Liver (tissue), 9 donors: Measurements from ENCODE around the gene KRT4. TPM values are rescaled to one million over a fixed set of nuclear protein-coding genes. Genes with fewer than 3 reads are reported as not detected.

Source experiments
- DNase-seq: peaks from one replicate; pipeline ENCODE4 v3.0.0-alpha.2; 2017; ENCODE audit warnings: low spot score
- H3K27ac ChIP-seq, 2 donors: one replicate each; pipeline ENCODE4 v1.7.0; 2013; ENCODE audit warnings: inconsistent platforms in 2 of 2, low read length in 2 of 2, control low read depth in 1 of 2, low read depth in 1 of 2, mild to moderate bottlenecking in 1 of 2
- H3K27me3 ChIP-seq, 4 donors: one replicate each; pipeline versions ENCODE4 v1.6.1 to v1.7.0; 2013; ENCODE audit warnings: low read length in 3 of 4, inconsistent platforms in 1 of 4, mild to moderate bottlenecking in 1 of 4, moderate library complexity in 1 of 4; ENCODE audit not compliant: control insufficient read depth in 4 of 4, insufficient read depth in 4 of 4
- H3K36me3 ChIP-seq, 4 donors: one replicate each; pipeline versions ENCODE4 v1.6.1 to v1.7.0; 2013; ENCODE audit warnings: low read length in 3 of 4, mild to moderate bottlenecking in 3 of 4, low read depth in 1 of 4, moderate library complexity in 1 of 4; ENCODE audit not compliant: control insufficient read depth in 4 of 4, insufficient read depth in 3 of 4
- H3K4me1 ChIP-seq, 4 donors: one replicate each; pipeline versions ENCODE4 v1.6.1 to v1.7.0; 2013; ENCODE audit warnings: low read length in 3 of 4, mild to moderate bottlenecking in 3 of 4, moderate library complexity in 1 of 4; ENCODE audit not compliant: control insufficient read depth in 4 of 4, insufficient read depth in 4 of 4
- H3K4me3 ChIP-seq, 3 donors: one replicate each; pipeline versions ENCODE4 v1.6.1 to v1.7.0; 2013; ENCODE audit warnings: low read length in 3 of 3, control low read depth in 1 of 3, low read depth in 1 of 3, mild to moderate bottlenecking in 1 of 3
- H3K9ac ChIP-seq, 2 donors: one replicate each; pipeline ENCODE4 v1.7.0; 2013; ENCODE audit warnings: low read length in 2 of 2, mild to moderate bottlenecking in 2 of 2, moderate library complexity in 2 of 2, control low read depth in 1 of 2, low read depth in 1 of 2
- H3K9me3 ChIP-seq, 4 donors: one replicate each; pipeline versions ENCODE4 v1.6.1 to v1.7.0; 2013; ENCODE audit warnings: low read length in 3 of 4; ENCODE audit not compliant: control insufficient read depth in 4 of 4
- ATF3 ChIP-seq: IDR thresholded peaks from 2 replicates; pipeline ENCODE4 v1.6.1; 2016; ENCODE audit warnings: antibody characterized with exemption
- CTCF ChIP-seq: fragments of 150-350 bp; IDR thresholded peaks from 2 replicates; pipeline ENCODE4 v1.5.1; 2017; ENCODE audit warnings: improper control_type of control experiment, low read depth, low read length; ENCODE audit not compliant: missing input control
- EGR1 ChIP-seq, 2 donors: IDR thresholded peaks; 2 replicates each; pipeline ENCODE4 v1.6.1; 2016 to 2018; ENCODE audit warnings: antibody characterized with exemption in 2 of 2, low read depth in 2 of 2
- FOXA1 ChIP-seq: IDR thresholded peaks from 2 replicates; pipeline ENCODE4 v1.6.1; 2016; ENCODE audit warnings: antibody characterized with exemption
- FOXA2 ChIP-seq: IDR thresholded peaks from 2 replicates; pipeline ENCODE4 v1.6.1; 2016; ENCODE audit warnings: antibody characterized with exemption
- GABPA ChIP-seq, 2 donors: IDR thresholded peaks in 1 of 2; conservative IDR thresholded peaks in 1 of 2; 2 replicates each; pipeline ENCODE4 v1.6.1; 2016; ENCODE audit warnings: antibody characterized with exemption in 2 of 2, mild to moderate bottlenecking in 1 of 2, moderate library complexity in 1 of 2
- HNF4A ChIP-seq, 2 donors: conservative IDR thresholded peaks; 2 replicates each; pipeline ENCODE4 v1.6.1; 2016; ENCODE audit warnings: antibody characterized with exemption in 2 of 2, mild to moderate bottlenecking in 2 of 2
- HNF4G ChIP-seq: IDR thresholded peaks from 2 replicates; pipeline ENCODE4 v1.6.1; 2016; ENCODE audit warnings: antibody characterized with exemption
- JUND ChIP-seq, 2 donors: IDR thresholded peaks; 2 replicates each; pipeline ENCODE4 v1.6.1; 2016; ENCODE audit warnings: antibody characterized with exemption in 2 of 2
- NR2F2 ChIP-seq: IDR thresholded peaks from 2 replicates; pipeline ENCODE4 v1.6.1; 2016; ENCODE audit warnings: antibody characterized with exemption
- RAD21 ChIP-seq, 2 donors: IDR thresholded peaks; 2 replicates each; pipeline ENCODE4 v1.6.1; 2016; ENCODE audit warnings: antibody characterized with exemption in 2 of 2, mild to moderate bottlenecking in 2 of 2
- REST ChIP-seq: IDR thresholded peaks from 2 replicates; pipeline ENCODE4 v1.6.1; 2016; ENCODE audit warnings: antibody characterized with exemption, mild to moderate bottlenecking
- RXRA ChIP-seq, 2 donors: IDR thresholded peaks; 2 replicates each; pipeline ENCODE4 v1.6.1; 2017 to 2018; ENCODE audit warnings: antibody characterized with exemption in 2 of 2, mild to moderate bottlenecking in 1 of 2
- SP1 ChIP-seq: IDR thresholded peaks from 2 replicates; pipeline ENCODE4 v1.6.1; 2018; ENCODE audit warnings: antibody characterized with exemption, mild to moderate bottlenecking
- TAF1 ChIP-seq: conservative IDR thresholded peaks from 2 replicates; pipeline ENCODE4 v1.6.1; 2016; ENCODE audit warnings: antibody characterized with exemption, mild to moderate bottlenecking
- ZBTB33 ChIP-seq: IDR thresholded peaks from 2 replicates; pipeline ENCODE4 v1.6.1; 2016; ENCODE audit warnings: antibody characterized with exemption
- whole genome bisulfite sequencing: extraction: QIAGEN DNeasy Blood & Tissue Kit; methylation state at CpG from one replicate; pipeline ENCODE4 v1.1.7; 2013; 5-methylcytosine and 5-hydroxymethylcytosine counted together
- polyA plus RNA-seq, 2 donors: library from polyadenylated mRNA; stranded (reverse) in 1 of 2; unstranded in 1 of 2; fragments of 200-250 nt in 1 of 2; fragments of >200 nt in 1 of 2; fragmentation: Nextera tagmentation in 1 of 2; extraction: Ambion mirVana in 1 of 2; gene quantifications; one replicate each; pipeline versions ENCODE4 v1.2.1 to v1.2.3, GENCODE V29; 2013 to 2015
- total RNA-seq, 2 donors: library from RNA; depleted of rRNA; stranded (reverse); fragments of >200 nt; gene quantifications; one replicate each; pipeline ENCODE4 v1.2.3, GENCODE V29; 2014
- TF ChIP-seq, protein P1 (sequence below): IDR thresholded peaks from 2 replicates; pipeline ENCODE4 v1.6.1; 2016; ENCODE audit warnings: antibody characterized with exemption
- donor health status: healthy.
- donor health status: healthy.
- donor health status: healthy.
- donor health status: healthy.
- donor health status: healthy.

KRT4 gene
- total and polyA plus RNA-seq, 4 donors = 0.05 to 0.23 TPM; not detected in 2

DNA sequence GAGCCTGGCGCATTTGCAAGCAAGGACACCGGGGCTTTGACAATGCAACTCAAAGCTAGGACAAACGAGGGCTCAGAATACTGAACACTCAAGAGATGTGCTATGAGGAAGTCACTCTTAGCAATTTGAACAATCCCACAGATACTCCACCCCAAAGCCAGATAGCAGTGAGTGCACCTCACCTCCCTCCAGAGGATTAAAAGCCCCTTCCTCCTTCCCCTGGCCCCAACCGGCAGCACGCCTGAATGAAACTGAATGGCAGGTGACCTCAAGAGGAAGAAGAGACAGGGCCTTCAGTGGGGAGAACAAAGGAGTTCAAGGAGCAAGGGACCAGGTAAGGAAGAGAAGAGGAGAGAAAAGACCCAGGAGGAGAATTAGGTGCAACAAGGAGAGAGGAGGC, 36.8 kb upstream of the KRT4 start (continued):
- no peak for TF ChIP-seq REST
- TF ChIP-seq JUND (IDR thresholded peaks at IDR 0.05) = no peak
- no peak for TF ChIP-seq RXRA (IDR thresholded peaks at IDR 0.05)
- TF ChIP-seq FOXA1 = no peak
- TF ChIP-seq TAF1 = no peak
- TF ChIP-seq RAD21 (IDR thresholded peaks at IDR 0.05) = no peak
- TF ChIP-seq CTCF = no peak
- no peak for TF ChIP-seq FOXA2
- no peak for TF ChIP-seq SP1

DNA sequence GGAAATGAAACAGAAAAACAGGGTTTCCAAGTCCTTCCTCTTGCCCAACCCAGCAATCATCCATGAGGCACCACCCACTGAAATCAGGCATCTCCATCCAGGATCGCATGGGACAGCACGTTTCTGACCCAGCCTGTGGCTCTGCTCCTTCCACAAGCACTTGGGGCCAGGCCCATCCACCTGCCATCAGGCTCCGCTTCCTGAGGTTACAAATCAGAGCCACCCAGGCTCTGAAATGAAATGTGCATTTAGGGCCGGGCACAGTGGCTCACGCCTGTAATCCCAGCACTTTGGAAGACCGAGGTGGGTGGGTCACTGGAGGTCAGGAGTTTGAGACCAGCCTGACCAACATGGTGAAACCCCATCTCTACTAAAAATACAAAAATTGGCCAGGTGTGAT, 35.6 kb upstream of the KRT4 start:
- TF ChIP-seq, protein P1, sequence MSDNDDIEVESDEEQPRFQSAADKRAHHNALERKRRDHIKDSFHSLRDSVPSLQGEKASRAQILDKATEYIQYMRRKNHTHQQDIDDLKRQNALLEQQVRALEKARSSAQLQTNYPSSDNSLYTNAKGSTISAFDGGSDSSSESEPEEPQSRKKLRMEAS = no peak
- no peak for TF ChIP-seq GABPA (IDR thresholded peaks at IDR 0.05 in 1 of 2, conservative IDR thresholded peaks at IDR 0.05 in 1 of 2)
- no peak for TF ChIP-seq ZBTB33
- TF ChIP-seq HNF4G = no peak
- no peak for TF ChIP-seq NR2F2
- TF ChIP-seq HNF4A (conservative IDR thresholded peaks at IDR 0.05) = no peak
- no peak for TF ChIP-seq TAF1
- TF ChIP-seq FOXA2 = no peak
- TF ChIP-seq EGR1 (IDR thresholded peaks at IDR 0.05; ENCODE audit: low read depth in 2 of 2) = no peak
- no peak for TF ChIP-seq CTCF
- TF ChIP-seq RXRA (IDR thresholded peaks at IDR 0.05) = no peak
- TF ChIP-seq ATF3 = no peak
- TF ChIP-seq SP1 = no peak
- TF ChIP-seq FOXA1 = no peak
- no peaks in the 10 kb centered on the region for H3K9me3 ChIP-seq
- H3K9ac ChIP-seq = no peak overlapping the region
- H3K4me1 ChIP-seq = no peaks in the 10 kb centered on the region
- H3K4me3 ChIP-seq = no peak overlapping the region
- no peaks in the 10 kb centered on the region for H3K36me3 ChIP-seq
- peaks cover 0 to 4% (median 0%) of the 10 kb centered on the region in 4 donors for H3K27me3 ChIP-seq
- 85% methylated on average over 6 of the region's 6 CpGs for WGBS
- no peak overlapping the region for H3K27ac ChIP-seq
- no peak for DNase-seq
